Body of pancreas (tissue), 4 donors: ENCODE measurements around the gene LIN7A. TPM values are rescaled to one million over a fixed set of nuclear protein-coding genes. Genes with fewer than 3 reads are reported as not detected.

Experiments used
- ATAC-seq: fragments of 150-250 bp; one replicate; pipeline ENCODE4 v1.9.1; 2016
- DNase-seq, 4 donors: peaks; one replicate each; pipeline ENCODE4 v3.0.0-alpha.2; 2019
- H3K27ac ChIP-seq, 4 donors: fragments of 200-600 bp; sonication (generic); 1 replicate in 3 of 4; 2 replicates in 1 of 4; pipeline versions ENCODE4 v1.5.1 to v1.6.1; 2016 to 2019; ENCODE audit warnings: mild to moderate bottlenecking in 1 of 4, mixed read lengths in 1 of 4, moderate library complexity in 1 of 4
- H3K27me3 ChIP-seq, 2 donors: fragments of 200-600 bp; sonication (generic); one replicate each; pipeline ENCODE4 v1.6.0; 2016; ENCODE audit warnings: mild to moderate bottlenecking in 1 of 2
- H3K36me3 ChIP-seq, 2 donors: fragments of 200-600 bp; sonication (generic); replicated peaks in 1 of 2; 2 replicates each; pipeline ENCODE4 v1.5.1; 2016; ENCODE audit warnings: low read depth in 2 of 2; ENCODE audit not compliant: insufficient read depth in 1 of 2
- H3K4me1 ChIP-seq: fragments of 200-600 bp; sonication (generic); one replicate; pipeline ENCODE4 v1.6.0; 2016
- H3K4me3 ChIP-seq, 2 donors: fragments of 200-600 bp; sonication (generic); 1 replicate in 1 of 2; 2 replicates in 1 of 2; pipeline ENCODE4 v1.5.1; 2016 to 2019
- H3K9me3 ChIP-seq, 3 donors: fragments of 200-600 bp; sonication (generic); 1 replicate in 2 of 3; 2 replicates in 1 of 3; pipeline ENCODE4 v1.5.1; 2016
- CTCF ChIP-seq, 7 experiments: fragments of 450-650 bp in 4 of 7; fragments of 200-600 bp in 3 of 7; sonication (generic) in 3 of 7; IDR thresholded peaks; one replicate each; pipeline ENCODE4 v1.5.1; 2016 to 2019; ENCODE audit warnings: antibody characterized with exemption in 7 of 7
- POLR2A ChIP-seq, 3 donors: fragments of 450-650 bp; IDR thresholded peaks; one replicate each; pipeline ENCODE4 v1.6.1; 2016; ENCODE audit warnings: antibody characterized with exemption in 3 of 3, mild to moderate bottlenecking in 2 of 3
- WGBS, 2 donors: methylation state at CpG; one replicate each; pipeline ENCODE4 v1.1.5; 2017; 5-methylcytosine and 5-hydroxymethylcytosine counted together
- intact Hi-C: fragments of 100-400 bp; cut with DNase I; formaldehyde crosslinking; loops from one replicate; pipeline ENCODE4 v1.15.1; 2023
- total RNA-seq, 2 donors: library from RNA; depleted of rRNA; stranded (reverse); fragments of >200 nt; gene quantifications; one replicate each; pipeline ENCODE4 v1.1.0, GENCODE V29; 2016

The LIN7A gene
- total RNA-seq, 2 donors from 2014 or later = 0.66 to 1.0 TPM

- no peak for TF ChIP-seq CTCF (IDR thresholded peaks at IDR 0.05)
- no peak for TF ChIP-seq POLR2A (IDR thresholded peaks at IDR 0.05)
- Histone ChIP-seq H3K9me3 (no peaks in the 10 kb centered on the region), H3K27me3 (no peaks in the 10 kb centered on the region), H3K36me3 (no peaks in the 10 kb centered on the region), H3K4me3 (no peak overlapping the region), H3K27ac (no peak overlapping the region), H3K4me1 (no peaks in the 10 kb centered on the region)
- ATAC-seq (no peak), DNase-seq (no peak)
- intact Hi-C loops = no loop called here
- WGBS, 2 donors = 63 to 82% methylated on average over 4 of the region's 4 CpGs
Observed at GRCh38 chr12:80864046-80864735, 73.5 kb downstream of the LIN7A start.

- TF ChIP-seq POLR2A (IDR thresholded peaks at IDR 0.05) (no peak), CTCF (IDR thresholded peaks at IDR 0.05) (no peak)
- Histone ChIP-seq H3K36me3 (no peaks in the 10 kb centered on the region), H3K27ac (no peak overlapping the region), H3K9me3 (no peaks in the 10 kb centered on the region), H3K27me3 (no peaks in the 10 kb centered on the region), H3K4me3 (no peak overlapping the region), H3K4me1 (no peaks in the 10 kb centered on the region)
- 34 to 44% methylated on average over 4 of the region's 4 CpGs for WGBS, 2 donors
- DNase-seq = no peak
- ATAC-seq = no peak
- intact Hi-C loops = no loop called here
Observed at GRCh38 chr12:80862531-80862930, 75.2 kb downstream of the LIN7A start.

- H3K27ac ChIP-seq = no peak overlapping the region
- no peaks in the 10 kb centered on the region for H3K36me3 ChIP-seq
- DNase-seq (no peak), ATAC-seq (no peak)
- TF ChIP-seq CTCF (IDR thresholded peaks at IDR 0.05) (no peak), POLR2A (IDR thresholded peaks at IDR 0.05) (no peak)
- no peaks in the 10 kb centered on the region for H3K9me3 ChIP-seq
- 60 to 64% methylated on average over 2 of the region's 2 CpGs for WGBS, 2 donors
- H3K4me3 ChIP-seq = no peak overlapping the region
- no peaks in the 10 kb centered on the region for H3K4me1 ChIP-seq
- intact Hi-C loops = no loop called here
- H3K27me3 ChIP-seq = no peaks in the 10 kb centered on the region
Observed at GRCh38 chr12:80861641-80862378, 75.9 kb downstream of the LIN7A start.

- no peaks in the 10 kb centered on the region for H3K9me3 ChIP-seq
- H3K4me3 ChIP-seq = no peak overlapping the region
- no peaks in the 10 kb centered on the region for H3K36me3 ChIP-seq
- H3K4me1 ChIP-seq = no peaks in the 10 kb centered on the region
- H3K27me3 ChIP-seq = no peaks in the 10 kb centered on the region
- no peak for DNase-seq
- no peak overlapping the region for H3K27ac ChIP-seq
- ATAC-seq = no peak
- no peak for TF ChIP-seq CTCF (IDR thresholded peaks at IDR 0.05)
- TF ChIP-seq POLR2A (IDR thresholded peaks at IDR 0.05) = no peak
- WGBS, 2 donors = 58 to 74% methylated on average over 5 of the region's 5 CpGs
- intact Hi-C loops = no loop called here
Observed at GRCh38 chr12:80860928-80861327, 76.8 kb downstream of the LIN7A start.
